ENCODE results near the gene HPF1. TPM values are rescaled to one million over a fixed set of nuclear protein-coding genes. Genes with fewer than 3 reads are reported as not detected.

The HPF1 gene
- 10 to 100 TPM; 30.6 to 37.9 TPM for total RNA-seq

GRCh38 chr4:169757575-169758184 is at the start of gene HPF1:
Gene HPF1, minus strand, starts transcription at chr4:169757944. Its CDS starts 67 bp downstream, at chr4:169757877.

Other genes with a start within 250 kb of the HPF1 start
- gene NEK1, start 145.4 kb downstream of the HPF1 start, total RNA-seq = 10 to 100 TPM in 1 of 2 donors, 1 to 10 TPM in 1; 10.0 to 10.3 TPM
- gene CLCN3, start 137.4 kb downstream of the HPF1 start, total RNA-seq = 10 to 100 TPM; 79.6 to 82.9 TPM